ENCODE results near the gene WWP2. TPM values are rescaled to one million over a fixed set of nuclear protein-coding genes. Genes with fewer than 3 reads are reported as not detected.
A peak's percentile ranks its signal among the peaks of the same experiment; 100 is the strongest.

The WWP2 gene
- total RNA-seq, 2 donors from 2014 or later: 73.2 to 102 TPM

DNA sequence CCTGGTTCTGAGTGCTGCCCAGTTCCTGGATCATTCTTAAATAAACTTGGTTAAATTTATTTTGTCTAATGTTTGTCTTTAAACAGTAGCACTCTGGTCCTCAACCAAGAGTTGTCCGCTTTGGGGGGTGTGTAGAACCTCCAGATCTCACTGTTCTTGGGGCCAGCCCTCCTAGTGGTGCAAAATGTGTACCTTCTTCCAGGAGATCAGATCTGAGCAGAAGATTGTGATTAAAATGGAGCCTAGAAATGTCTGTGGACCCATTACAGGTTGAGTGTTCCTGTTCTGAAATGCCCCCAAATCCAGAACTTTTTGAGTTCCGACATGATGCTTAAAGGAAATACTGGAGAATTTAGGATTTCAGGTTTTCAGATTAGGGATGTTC is 143.0 kb downstream of the WWP2 start:
- no peak for TF ChIP-seq CTCF (IDR thresholded peaks at IDR 0.05)
- H3K4me3 ChIP-seq: no peak overlapping the region
- H3K27me3 ChIP-seq: no peaks in the 10 kb centered on the region

DNA sequence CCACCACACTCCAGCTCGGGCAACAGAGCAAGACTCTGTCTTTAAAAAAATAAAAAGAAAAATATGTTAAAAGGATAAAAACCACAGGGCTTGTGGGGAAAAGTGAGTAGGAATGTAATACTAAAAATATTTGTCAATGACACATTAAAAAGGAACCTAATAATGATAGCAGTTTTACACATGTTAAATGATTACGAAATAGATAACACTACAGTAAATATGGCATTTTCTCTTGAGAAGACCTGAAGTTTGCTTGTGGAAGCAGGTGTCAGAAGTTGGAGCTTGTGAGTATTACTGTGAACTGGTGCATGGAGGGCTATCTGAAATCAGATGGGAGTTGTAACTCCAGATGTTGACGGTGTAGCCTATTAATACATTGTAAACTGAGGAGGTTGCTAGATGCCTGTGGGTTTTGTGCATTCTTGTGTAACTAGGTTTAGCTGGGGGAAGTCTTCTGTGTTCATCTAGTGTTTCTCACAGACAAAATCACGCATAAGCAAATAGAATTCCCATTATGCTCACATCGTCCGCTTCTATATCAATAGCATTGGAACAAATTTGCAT is 144.8 kb downstream of the WWP2 start:
- Histone ChIP-seq H3K9me3 (no peaks in the 10 kb centered on the region), H3K36me3 (no peaks in the 10 kb centered on the region), H3K4me1 (no peaks in the 10 kb centered on the region), H3K4me3 (no peak overlapping the region), H3K9ac (ENCODE audit: low read depth in 2 of 2, low read length in 2 of 2) (no peak overlapping the region), H3K27ac (no peak overlapping the region), H3K27me3 (no peaks in the 10 kb centered on the region)
- no peak for DNase-seq
- intact Hi-C loops (cut with DNase I): no loop called here
- TF ChIP-seq CTCF (IDR thresholded peaks at IDR 0.05): no peak

More for the DNA sequence above, 143.0 kb downstream of the WWP2 start:
- intact Hi-C loops (cut with DNase I): no loop called here
- Histone ChIP-seq H3K27ac (peak overlapping the region; percentile 4), H3K9ac (ENCODE audit: low read depth in 2 of 2, low read length in 2 of 2) (no peak overlapping the region), H3K36me3 (no peaks in the 10 kb centered on the region), H3K9me3 (no peaks in the 10 kb centered on the region), H3K4me1 (no peaks in the 10 kb centered on the region)
- no peak for DNase-seq

GRCh38 chr16:69909043-69909442 is 146.9 kb downstream of the WWP2 start:
- Histone ChIP-seq H3K27me3 (no peaks in the 10 kb centered on the region), H3K27ac (no peak overlapping the region), H3K9me3 (no peaks in the 10 kb centered on the region), H3K36me3 (no peaks in the 10 kb centered on the region), H3K4me1 (no peaks in the 10 kb centered on the region), H3K9ac (ENCODE audit: low read depth in 2 of 2, low read length in 2 of 2) (no peak overlapping the region), H3K4me3 (no peak overlapping the region)
- no peak for TF ChIP-seq CTCF (IDR thresholded peaks at IDR 0.05)
- intact Hi-C loops (cut with DNase I): no loop called here
- no peak for DNase-seq

DNA sequence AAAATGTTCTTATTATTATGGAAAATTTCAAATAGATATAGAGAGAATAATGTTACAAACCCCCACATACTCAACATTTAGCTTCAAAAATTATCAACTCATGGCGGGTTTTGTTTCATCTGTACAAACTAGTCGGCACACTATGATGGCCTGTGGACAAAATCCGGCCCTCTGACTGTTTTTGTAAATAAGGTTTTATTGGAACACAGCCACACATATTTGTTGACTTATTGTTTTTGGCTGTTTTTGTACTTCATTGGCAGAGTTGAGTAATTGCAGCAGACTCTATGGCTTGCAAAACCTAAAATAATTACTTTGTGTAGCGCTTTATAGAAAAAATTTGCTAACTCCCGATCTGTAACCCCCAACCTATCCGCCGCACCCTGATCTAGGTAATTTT is 147.6 kb downstream of the WWP2 start:
- no peak for DNase-seq
- no peaks in the 10 kb centered on the region for H3K27me3 ChIP-seq
- H3K4me3 ChIP-seq: no peak overlapping the region
- no peak overlapping the region for H3K27ac ChIP-seq
- H3K4me1 ChIP-seq: no peaks in the 10 kb centered on the region
- H3K36me3 ChIP-seq: no peaks in the 10 kb centered on the region
- intact Hi-C loops (cut with DNase I): no loop called here
- no peak overlapping the region for H3K9ac ChIP-seq (ENCODE audit: low read depth in 2 of 2, low read length in 2 of 2)
- H3K9me3 ChIP-seq: no peaks in the 10 kb centered on the region
- TF ChIP-seq CTCF (IDR thresholded peaks at IDR 0.05): no peak

DNA sequence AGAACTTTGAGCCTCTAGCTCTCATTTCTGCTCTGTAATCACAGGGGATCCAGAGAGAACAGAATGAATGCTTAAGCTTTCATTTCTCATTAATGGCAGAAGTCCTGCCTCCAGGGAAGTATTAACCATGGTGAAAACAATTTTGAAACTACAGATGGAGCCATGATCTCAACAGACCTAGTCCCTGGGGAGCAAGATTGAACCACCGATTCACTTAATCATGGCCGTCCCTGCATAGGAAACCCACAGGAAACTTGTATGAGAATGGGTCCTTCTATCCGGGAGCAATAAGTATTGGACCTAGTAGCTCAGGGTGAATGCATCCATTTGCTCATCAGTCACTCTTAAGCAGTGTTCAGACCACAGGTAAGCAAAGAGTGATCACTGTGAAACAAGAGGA is 148.8 kb downstream of the WWP2 start:
- no peaks in the 10 kb centered on the region for H3K27me3 ChIP-seq
- H3K9me3 ChIP-seq: no peaks in the 10 kb centered on the region
- H3K4me1 ChIP-seq: no peaks in the 10 kb centered on the region
- H3K9ac ChIP-seq (ENCODE audit: low read depth in 2 of 2, low read length in 2 of 2): no peak overlapping the region
- intact Hi-C loops (cut with DNase I): no loop called here
- H3K27ac ChIP-seq: no peak overlapping the region
- no peak for DNase-seq
- H3K36me3 ChIP-seq: no peaks in the 10 kb centered on the region
- TF ChIP-seq CTCF (IDR thresholded peaks at IDR 0.05): no peak
- no peak overlapping the region for H3K4me3 ChIP-seq
